A673 (cell line): ENCODE results near the gene PAPOLG.

Experiments used
- CTCF ChIP-seq: fragments of 300-800, 200-600 bp; sonication (generic); conservative IDR thresholded peaks from 2 replicates; pipeline ENCODE4 v1.5.1; 2017; ENCODE audit warnings: low read depth, mild to moderate bottlenecking, antibody characterized with exemption, low read length, moderate library complexity, mixed read lengths
- EZH2 ChIP-seq: fragments of 200-600 bp; sonication (generic); IDR thresholded peaks from 2 replicates; pipeline ENCODE4 v1.6.1; 2017; ENCODE audit warnings: borderline replicate concordance, low read depth, mild to moderate bottlenecking, mixed read lengths, antibody characterized with exemption, low read length; ENCODE audit not compliant: poor library complexity, severe bottlenecking

GRCh38 chr2:60827369-60827768 is 71.3 kb downstream of the PAPOLG start:
- TF ChIP-seq CTCF (no peak), EZH2 (no peak)
